ENCODE measurements around the gene FYCO1.

GRCh38 chr3:45874677-45875346 is 120.8 kb downstream of the FYCO1 start:
- TF ChIP-seq GATA2 (IDR thresholded peaks at IDR 0.05; ENCODE audit: low read depth, low read length) (no peak), GATA3 (IDR thresholded peaks at IDR 0.05; ENCODE audit: low read depth, low read length) (no peak)
